Motor neuron (in vitro differentiated cells): ENCODE results near the gene DENND2A. TPM values are rescaled to one million over a fixed set of nuclear protein-coding genes. Genes with fewer than 3 reads are reported as not detected.
"Not testable (repeated sequence)": the region's sequence is repeated elsewhere in the genome, so short reads cannot be mapped to it uniquely, and the experiment has no call there.

ENCODE experiments used
- ATAC-seq, 8 experiments: fragments of 200-7000 bp; cut with Tn5 transposase; replicated peaks in 6 of 8; 2 replicates each; pipeline ENCODE4 v1.8.0; 2021; ENCODE audit warnings: mild to moderate bottlenecking in 8 of 8, moderate library complexity in 8 of 8
- H3K27ac ChIP-seq, 2 donors: fragments of 250-450 bp; sonication (Bioruptor Pico); 2 replicates each; pipeline ENCODE4 v1.9.0; 2021; ENCODE audit warnings: antibody characterized with exemption in 2 of 2, mild to moderate bottlenecking in 2 of 2, moderate library complexity in 1 of 2
- H3K4me1 ChIP-seq, 2 donors: fragments of 250-450 bp; sonication (Bioruptor Pico); replicated peaks in 1 of 2; 2 replicates each; pipeline ENCODE4 v1.6.1; 2021; ENCODE audit warnings: antibody characterized with exemption in 2 of 2, mild to moderate bottlenecking in 2 of 2, moderate library complexity in 1 of 2
- H3K4me3 ChIP-seq, 5 donors: fragments of 250-450 bp; sonication (Bioruptor Pico); 2 replicates each; pipeline ENCODE4 v1.9.0; 2021; ENCODE audit warnings: antibody characterized with exemption in 5 of 5, mild to moderate bottlenecking in 5 of 5, moderate library complexity in 4 of 5
- WGBS, 10 experiments: fragments of 450-650 bp; shearing (Covaris generic); methylation state at CpG; one replicate each; pipeline ENCODE4 v1.0.0; 2022; 5-methylcytosine and 5-hydroxymethylcytosine counted together
- in situ Hi-C, 9 experiments: fragments of 400-800 bp; cut with MboI; loops; one replicate each; pipeline ENCODE4 v1.15.0; 2021; ENCODE audit warnings: low sequenced_read_pairs in 9 of 9, low pct_unique_long_range_greater_than_20kb in 2 of 9; ENCODE audit not compliant: unreplicated experiment in 9 of 9
- total RNA-seq, 8 experiments: library from RNA; unstranded; fragments of 300-600 nt; gene quantifications; 2 replicates each; pipeline versions ENCODE4 v1.2.3 to v1.2.4, GENCODE V29; 2022

DENND2A gene
- total RNA-seq, 8 experiments from 2014 or later: 5.6 to 56.3 (median 28.6) TPM

DNA sequence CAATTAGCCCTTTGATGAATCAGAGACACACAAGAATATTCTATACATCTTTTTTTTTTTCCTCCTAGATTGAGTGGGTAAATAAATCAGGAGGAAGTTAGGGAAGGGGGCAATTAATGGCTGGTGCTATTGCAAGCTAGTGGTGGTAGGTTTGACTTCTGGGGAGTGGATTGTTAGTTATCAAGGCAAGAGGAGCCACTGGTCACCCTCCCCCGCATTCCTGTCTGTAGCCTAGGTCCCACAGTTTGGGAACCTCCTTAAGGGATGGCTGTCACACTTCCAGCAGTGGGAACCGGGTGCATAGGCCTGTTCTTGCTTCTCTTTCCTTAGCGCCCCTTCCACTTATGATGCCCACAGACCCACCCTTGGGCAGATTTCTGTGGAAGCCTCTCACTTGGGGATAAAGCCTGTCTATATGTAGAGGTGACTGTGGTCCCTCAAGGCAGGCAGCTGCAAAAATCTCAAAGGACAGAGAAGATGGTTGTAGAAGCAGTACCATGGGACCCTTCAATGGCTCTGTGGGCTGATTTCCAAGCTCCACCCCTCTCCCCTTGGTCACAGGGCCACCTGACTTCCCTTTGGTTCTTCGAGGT is 29.8 kb upstream of the DENND2A start:
- peaks cover 21 to 25% of the 10 kb centered on the region in 2 donors for H3K4me1 ChIP-seq
- H3K27ac ChIP-seq: no peak overlapping the region
- in situ Hi-C loops: loop anchor here in 3 of 9 experiments (25.0 kb wide), 1 partner anchor 158 kb away; no protein-coding TSS in a partner anchor
- 50 to 100% (median 71%) methylated on average over 1 to 2 of the region's 4 CpGs; no CpG with 5 or more reads in 3 of the 10 experiments for WGBS, 10 experiments
- H3K4me3 ChIP-seq: no peak overlapping the region
- ATAC-seq: no peak

DNA sequence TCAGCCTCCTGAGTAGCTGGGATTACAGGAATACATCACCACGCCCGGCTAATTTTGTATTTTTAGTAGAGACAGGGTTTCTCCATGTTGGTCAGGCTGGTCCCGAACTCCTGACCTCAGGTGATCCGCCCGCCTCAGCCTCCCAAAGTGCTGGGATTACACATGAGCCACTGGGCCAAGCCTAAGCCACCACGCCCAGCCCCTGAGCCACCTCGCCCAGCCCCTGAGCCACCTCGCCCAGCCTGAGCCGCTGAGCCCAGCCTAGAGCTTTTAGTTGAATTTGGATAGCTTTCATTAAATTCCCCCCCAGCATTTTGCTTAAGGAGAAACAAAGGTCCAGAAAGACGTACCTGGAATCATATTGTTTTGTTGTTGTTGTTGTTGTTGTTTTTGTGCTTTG is 29.2 kb upstream of the DENND2A start:
- WGBS, 10 experiments: 20 to 100% (median 83%) methylated on average over 1 to 4 of the region's 10 CpGs; no CpG with 5 or more reads in 3 of the 10 experiments
- H3K4me3 ChIP-seq, H3K27ac ChIP-seq: not testable (repeated sequence)
- H3K4me1 ChIP-seq: peaks cover 16 to 20% of the 10 kb centered on the region in 2 donors
- in situ Hi-C loops: loop anchor here in 3 of 9 experiments (25.0 kb wide), 1 partner anchor 158 kb away; no protein-coding TSS in a partner anchor
- ATAC-seq: peak in 2 of 8 experiments; percentile 6 to 23

DNA sequence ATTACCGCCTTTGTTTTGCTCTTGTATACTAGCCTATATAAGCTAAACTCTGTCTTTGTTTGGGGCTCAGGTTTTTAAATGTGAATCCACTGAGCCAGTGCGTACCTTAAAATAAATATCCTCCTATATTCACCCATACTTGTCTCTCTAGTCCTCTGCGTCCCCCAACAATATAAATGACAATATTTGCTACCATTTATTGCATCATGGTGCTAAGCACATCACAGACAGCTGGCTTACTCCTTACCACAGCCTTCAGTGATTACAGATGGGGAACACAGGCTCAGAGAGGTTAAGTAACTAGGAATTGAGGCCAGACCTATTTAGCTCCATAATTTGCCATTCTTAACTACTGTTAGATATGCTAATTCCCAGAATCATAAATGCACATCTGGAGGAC is 28.7 kb upstream of the DENND2A start:
- Histone ChIP-seq H3K4me3 (no peak overlapping the region), H3K27ac (no peak overlapping the region), H3K4me1 (peaks cover 12 to 16% of the 10 kb centered on the region in 2 donors)
- in situ Hi-C loops: loop anchor here in 3 of 9 experiments (25.0 kb wide), 1 partner anchor 157 kb away; no protein-coding TSS in a partner anchor
- WGBS, 10 experiments: 67 to 100% (median 88%) methylated on average over 1 to 3 of the region's 3 CpGs; no CpG with 5 or more reads in 1 of the 10 experiments
- peak in 1 of 8 experiments; percentile 5 for ATAC-seq

DNA sequence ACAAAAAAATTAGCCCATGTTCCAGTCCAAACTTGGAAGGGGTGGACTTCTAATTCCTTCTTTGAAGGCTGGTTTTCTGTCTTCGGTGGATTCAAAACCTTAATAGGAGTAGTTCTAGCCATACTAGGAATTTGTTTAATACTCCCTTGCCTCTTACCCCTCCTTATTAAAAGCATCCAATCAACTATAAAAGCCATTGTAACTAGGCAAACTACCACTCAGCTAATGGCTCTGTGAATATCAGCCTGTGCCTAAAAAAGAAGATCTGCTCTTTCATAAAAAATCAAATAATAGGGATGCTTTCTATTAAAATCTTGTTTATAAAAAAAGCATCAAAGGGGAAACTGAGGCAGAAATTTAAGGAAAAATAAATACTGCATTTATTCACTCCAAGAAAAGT is 28.0 kb upstream of the DENND2A start:
- 50 to 100% (median 100%) methylated on average over 1 of the region's 1 CpG; no CpG with 5 or more reads in 2 of the 10 experiments for WGBS, 10 experiments
- in situ Hi-C loops: loop anchor here in 3 of 9 experiments (25.0 kb wide), 1 partner anchor 156 kb away; no protein-coding TSS in a partner anchor
- ATAC-seq: no peak
- H3K4me3 ChIP-seq: no peak overlapping the region
- no peak overlapping the region for H3K27ac ChIP-seq
- H3K4me1 ChIP-seq: peaks cover 5 to 9% of the 10 kb centered on the region in 2 donors

DNA sequence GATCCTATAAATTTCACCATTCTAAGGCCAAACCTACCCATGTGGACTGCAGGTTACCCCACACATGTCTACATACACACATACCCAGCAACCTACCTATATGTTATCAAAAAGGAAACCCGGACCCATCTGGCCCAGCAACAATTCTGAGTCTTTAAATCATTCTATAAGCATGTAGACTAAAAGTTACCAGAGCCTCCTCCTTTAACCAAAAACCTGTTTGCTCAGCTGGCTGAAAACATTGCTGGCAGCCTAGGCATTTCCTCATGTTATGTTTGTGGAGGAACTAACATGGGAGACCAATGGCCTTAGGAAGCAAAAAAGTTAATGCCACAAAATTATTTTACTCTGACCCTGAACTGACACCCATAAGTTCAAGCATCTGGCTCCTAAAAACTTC is 26.9 kb upstream of the DENND2A start:
- Histone ChIP-seq H3K27ac (no peak overlapping the region), H3K4me1 (peaks cover 3 to 5% of the 10 kb centered on the region in 2 donors), H3K4me3 (no peak overlapping the region)
- no peak for ATAC-seq
- in situ Hi-C loops: loop anchor here in 3 of 9 experiments (25.0 kb wide), 1 partner anchor 155 kb away; no protein-coding TSS in a partner anchor
- 80 to 100% methylated on average over 1 of the region's 1 CpG; no CpG with 5 or more reads in 8 of the 10 experiments for WGBS, 10 experiments

DNA sequence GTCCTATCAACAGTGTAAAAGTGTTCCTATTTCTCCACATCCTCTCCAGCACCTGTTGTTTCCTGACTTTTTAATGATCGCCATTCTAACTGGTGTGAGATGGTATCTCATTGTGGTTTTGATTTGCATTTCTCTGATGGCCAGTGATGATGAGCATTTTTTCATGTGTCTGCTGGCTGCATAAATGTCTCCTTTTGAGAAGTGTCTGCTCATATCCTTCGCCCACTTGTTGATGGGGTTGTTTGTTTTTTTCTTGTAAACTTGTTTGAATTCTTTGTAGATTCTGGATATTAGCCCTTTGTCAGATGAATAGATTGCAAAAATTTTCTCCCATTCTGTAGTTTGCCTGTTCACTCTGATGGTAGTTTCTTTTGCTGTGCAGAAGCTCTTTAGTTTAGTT is 22.3 kb upstream of the DENND2A start:
- not testable (repeated sequence) for H3K27ac ChIP-seq, ATAC-seq, H3K4me1 ChIP-seq, H3K4me3 ChIP-seq
- in situ Hi-C loops: loop anchor here in 3 of 9 experiments (25.0 kb wide), 1 partner anchor 151 kb away; no protein-coding TSS in a partner anchor
- WGBS, 10 experiments: 60 to 100% (median 100%) methylated on average over 1 of the region's 2 CpGs; no CpG with 5 or more reads in 6 of the 10 experiments

DNA sequence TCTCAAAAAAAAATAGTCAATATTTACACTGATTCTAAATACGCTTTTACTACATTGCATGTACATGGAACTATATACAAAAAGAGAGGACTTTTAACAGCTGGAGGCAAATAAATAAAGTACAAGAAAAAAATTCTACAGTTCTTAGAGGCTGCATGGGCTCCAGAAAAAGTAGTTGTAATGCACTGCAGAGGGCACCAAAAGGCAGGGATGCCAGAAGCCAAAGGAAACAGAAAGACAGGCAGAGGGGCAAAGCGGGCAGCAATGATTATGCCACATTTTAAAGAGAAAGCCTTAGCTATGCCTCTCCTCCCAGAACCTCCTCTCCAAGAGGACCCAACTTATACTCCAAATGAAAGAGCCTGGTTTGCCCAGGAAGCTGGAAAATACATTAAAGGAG is 20.5 kb upstream of the DENND2A start:
- WGBS, 10 experiments: 15 to 91% (median 67%) methylated on average over 2 of the region's 2 CpGs; no CpG with 5 or more reads in 3 of the 10 experiments
- H3K4me1 ChIP-seq: no peaks in the 10 kb centered on the region
- no peak overlapping the region for H3K27ac ChIP-seq
- H3K4me3 ChIP-seq: no peak overlapping the region
- in situ Hi-C loops: loop anchor here in 3 of 9 experiments (25.0 kb wide), 1 partner anchor 149 kb away; no protein-coding TSS in a partner anchor
- ATAC-seq: peak in 1 of 8 experiments; percentile 41

DNA sequence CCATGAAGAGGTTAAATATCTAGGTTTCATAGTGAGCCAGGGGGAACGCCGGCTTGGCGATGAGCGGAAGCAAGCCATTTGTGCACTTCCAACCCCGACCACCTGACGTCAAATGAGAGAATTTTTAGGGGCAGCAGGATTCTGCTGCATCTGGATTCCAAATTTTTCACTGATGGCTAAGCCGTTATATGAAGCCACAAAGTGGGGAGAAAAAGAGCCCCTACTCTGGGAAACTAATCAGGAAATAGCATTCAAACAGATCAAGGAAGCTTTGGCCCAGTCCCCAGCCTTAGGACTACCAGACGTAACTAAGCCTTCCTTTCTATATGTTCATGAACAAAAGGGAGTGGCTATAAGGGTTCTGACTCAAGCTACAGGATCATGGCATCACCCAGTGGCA is 19.2 kb upstream of the DENND2A start:
- no peak for ATAC-seq

DNA sequence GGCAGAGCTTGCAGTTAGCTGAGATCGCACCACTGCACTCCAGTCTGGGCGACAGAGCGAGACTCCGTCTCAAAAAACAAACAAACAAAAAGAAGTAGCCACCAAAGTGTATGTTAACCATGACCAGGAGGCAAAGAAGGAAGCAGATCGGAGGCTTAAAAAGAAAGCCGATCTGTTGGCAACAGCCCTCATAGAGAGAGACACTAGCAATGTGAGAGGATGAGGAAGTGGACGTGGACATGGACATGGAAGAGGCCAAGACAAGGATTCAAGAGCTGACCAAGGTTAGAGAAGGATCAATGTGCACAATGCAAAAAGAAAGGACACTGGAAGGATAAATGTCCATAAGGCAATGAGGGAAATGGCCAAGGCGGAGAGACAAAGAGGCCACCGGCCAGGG is 17.3 kb upstream of the DENND2A start:
- in situ Hi-C loops: loop anchor here in 7 of 9 experiments (10.0 to 25.0 kb wide), 2 partner anchors 143 to 146 kb away; no protein-coding TSS in a partner anchor
- 80 to 100% (median 92%) methylated on average over 1 to 8 of the region's 9 CpGs; no CpG with 5 or more reads in 1 of the 10 experiments for WGBS, 10 experiments

More for the DNA sequence above, 19.2 kb upstream of the DENND2A start:
- 0 to 93% (median 80%) methylated on average over 3 to 8 of the region's 8 CpGs; no CpG with 5 or more reads in 2 of the 10 experiments for WGBS, 10 experiments
- H3K4me1 ChIP-seq: no peaks in the 10 kb centered on the region
- no peak overlapping the region for H3K4me3 ChIP-seq
- H3K27ac ChIP-seq: no peak overlapping the region
- in situ Hi-C loops: loop anchor here in 7 of 9 experiments (10.0 to 25.0 kb wide), 2 partner anchors 145 to 148 kb away; no protein-coding TSS in a partner anchor

DNA sequence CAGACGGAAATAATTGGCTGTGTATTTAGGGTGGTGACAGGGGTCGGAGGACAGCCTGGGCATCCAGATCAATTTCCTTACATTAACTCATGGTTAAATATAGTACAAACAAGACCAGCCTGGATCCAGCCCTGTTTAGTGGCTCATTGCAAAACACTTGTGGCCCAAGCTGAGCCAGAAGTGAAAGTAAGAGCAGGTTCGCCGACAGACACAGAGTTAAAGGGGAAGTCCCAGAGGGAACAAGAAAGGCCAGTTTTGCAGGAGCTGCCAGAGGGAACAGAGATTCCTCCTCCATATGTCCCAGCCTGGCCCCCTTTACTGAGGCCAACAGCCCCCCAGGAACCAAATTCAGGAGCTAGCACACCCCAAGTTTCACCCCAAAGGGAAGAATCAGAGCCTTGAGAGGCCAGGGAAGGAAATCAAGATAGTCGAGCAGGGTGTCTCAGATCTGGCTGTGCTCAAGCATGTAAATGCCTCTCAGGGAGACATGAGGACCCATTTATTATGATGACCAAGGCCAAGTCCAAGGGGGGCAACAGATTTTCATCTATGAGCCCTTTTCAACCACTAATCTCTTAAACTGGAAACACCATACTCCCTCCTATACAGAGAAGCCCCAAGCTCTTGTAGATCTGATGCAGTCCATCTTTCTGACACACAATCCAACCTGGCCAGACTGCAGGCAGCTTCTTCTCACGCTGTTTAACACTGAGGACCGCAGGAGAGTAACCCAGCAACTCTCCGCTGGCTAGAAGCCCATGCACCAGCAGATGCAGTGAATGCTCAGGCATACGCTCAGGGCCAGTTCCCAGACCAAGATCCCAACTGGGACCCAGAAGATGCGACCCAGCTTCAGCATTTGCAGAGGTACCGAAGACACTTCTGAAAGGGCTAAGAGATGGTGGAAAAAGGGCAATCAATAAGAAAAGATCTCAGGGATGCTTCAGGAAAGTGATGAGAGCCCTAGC is 16.2 kb upstream of the DENND2A start:
- in situ Hi-C loops: loop anchor here in 7 of 9 experiments (10.0 to 25.0 kb wide), 2 partner anchors 142 to 145 kb away; no protein-coding TSS in a partner anchor
- peaks cover 0 to 3% of the 10 kb centered on the region in 2 donors for H3K4me1 ChIP-seq
- ATAC-seq: peak in 3 of 8 experiments; percentile 65 to 87 (median 85)
- H3K27ac ChIP-seq: no peak overlapping the region
- no peak overlapping the region for H3K4me3 ChIP-seq
- 30 to 100% (median 78%) methylated on average over 1 to 7 of the region's 11 CpGs; no CpG with 5 or more reads in 2 of the 10 experiments for WGBS, 10 experiments

More for the DNA sequence above, 17.3 kb upstream of the DENND2A start:
- peaks cover 0 to 3% of the 10 kb centered on the region in 2 donors for H3K4me1 ChIP-seq
- no peak for ATAC-seq
- H3K27ac ChIP-seq: no peak overlapping the region
- no peak overlapping the region for H3K4me3 ChIP-seq

DNA sequence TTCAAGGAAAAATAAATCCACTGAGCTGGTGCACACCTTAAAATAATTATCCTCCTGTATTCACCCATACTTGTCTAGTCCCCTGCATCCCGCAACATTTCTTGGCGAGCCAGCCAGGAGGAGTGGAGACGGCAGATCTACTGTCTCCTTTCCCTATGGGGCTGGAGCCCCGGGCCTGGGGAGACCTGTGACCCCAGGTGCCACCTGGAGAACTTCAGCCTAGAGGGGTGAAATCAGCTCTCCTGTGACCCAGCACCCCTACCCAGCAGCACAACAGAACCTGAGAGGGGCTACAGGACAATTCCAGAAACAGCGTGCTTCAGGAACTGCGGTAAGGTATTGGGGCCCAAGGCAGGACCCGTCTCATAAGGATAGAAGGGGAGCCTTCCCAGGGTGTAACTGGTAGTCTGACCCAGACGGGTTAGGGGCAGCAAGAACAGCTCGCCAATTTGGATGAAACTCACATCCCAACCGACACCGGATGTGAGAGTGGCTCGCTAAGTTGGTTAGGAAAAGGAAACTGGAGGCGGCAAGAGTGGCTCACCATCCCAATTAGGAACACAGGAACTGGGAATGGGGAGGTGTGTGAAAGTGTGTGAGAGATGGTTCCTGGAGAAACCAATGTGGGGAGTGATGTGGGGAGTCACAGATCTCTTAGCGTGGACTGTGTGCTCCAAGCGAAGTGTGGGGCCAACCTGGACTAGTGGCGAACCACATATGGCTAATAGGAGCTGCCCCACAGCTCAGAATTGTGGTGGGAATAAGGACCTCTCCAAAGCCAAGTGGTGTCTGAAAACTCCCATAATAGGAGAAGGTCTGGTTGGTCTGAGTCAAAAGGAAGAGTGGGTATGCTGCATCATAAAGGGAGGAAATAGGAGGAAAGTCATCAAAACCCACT is 15.1 kb upstream of the DENND2A start:
- in situ Hi-C loops: loop anchor here in 7 of 9 experiments (10.0 to 25.0 kb wide), 2 partner anchors 141 to 143 kb away; no protein-coding TSS in a partner anchor
- 75 to 100% (median 85%) methylated on average over 2 to 10 of the region's 16 CpGs; no CpG with 5 or more reads in 4 of the 10 experiments for WGBS, 10 experiments
- ATAC-seq: no peak
- Histone ChIP-seq H3K27ac (no peak overlapping the region), H3K4me3 (no peak overlapping the region), H3K4me1 (peaks cover 0 to 3% of the 10 kb centered on the region in 2 donors)
